Measurements from ENCODE around the gene SLC9A4. TPM values are rescaled to one million over a fixed set of nuclear protein-coding genes. Genes with fewer than 3 reads are reported as not detected.

The SLC9A4 gene
- total and polyA plus RNA-seq, 12 donors = 0.07 TPM; not detected in 11

GRCh38 chr2:102510791-102511575 lies 38.0 kb downstream of the SLC9A4 start:
- Histone ChIP-seq H3K4me1 (peaks cover 0 to 7% (median 0%) of the 10 kb centered on the region in 9 donors), H3K36me3 (no peaks in the 10 kb centered on the region), H3K4me3 (no peak overlapping the region), H3K9me3 (peaks cover 0 to 11% (median 0%) of the 10 kb centered on the region in 11 donors), H3K27ac (no peak overlapping the region), H3K27me3 (peaks cover 0 to 6% (median 0%) of the 10 kb centered on the region in 7 donors)
- intact Hi-C loops (cut with DNase I) = loop anchor here in 1 of 10 donors (10.0 kb wide), 1 partner anchor 194 kb away; no protein-coding TSS in a partner anchor
- DNase-seq = no peak
- TF ChIP-seq CTCF (IDR thresholded peaks at IDR 0.05) = no peak
- no peak for ATAC-seq
- 74 to 76% methylated on average over 2 of the region's 2 CpGs for WGBS, 2 donors

- Histone ChIP-seq H3K27me3 (peaks cover 0 to 6% (median 0%) of the 10 kb centered on the region in 7 donors), H3K4me1 (peaks cover 0 to 7% (median 0%) of the 10 kb centered on the region in 9 donors), H3K4me3 (no peak overlapping the region), H3K36me3 (no peaks in the 10 kb centered on the region), H3K27ac (no peak overlapping the region), H3K9me3 (peaks cover 0 to 11% (median 0%) of the 10 kb centered on the region in 11 donors)
- DNase-seq = no peak
- intact Hi-C loops (cut with DNase I) = loop anchor here in 1 of 10 donors (10.0 kb wide), 1 partner anchor 193 kb away; no protein-coding TSS in a partner anchor
- no peak for ATAC-seq
- TF ChIP-seq CTCF (IDR thresholded peaks at IDR 0.05) = no peak
- 84 to 86% methylated on average over 4 of the region's 4 CpGs for WGBS, 2 donors
Observed at GRCh38 chr2:102512161-102512560, 39.1 kb downstream of the SLC9A4 start.

- TF ChIP-seq CTCF (IDR thresholded peaks at IDR 0.05) = no peak
- H3K4me3 ChIP-seq = no peak overlapping the region
- peaks cover 0 to 11% (median 0%) of the 10 kb centered on the region in 11 donors for H3K9me3 ChIP-seq
- peaks cover 0 to 7% (median 0%) of the 10 kb centered on the region in 7 donors for H3K27me3 ChIP-seq
- H3K4me1 ChIP-seq = peaks cover 0 to 7% (median 0%) of the 10 kb centered on the region in 9 donors
- no peak overlapping the region for H3K27ac ChIP-seq
- no peaks in the 10 kb centered on the region for H3K36me3 ChIP-seq
- ATAC-seq (no peak), DNase-seq (no peak)
- 94 to 97% methylated on average over 11 of the region's 11 CpGs for WGBS, 2 donors
- intact Hi-C loops (cut with DNase I) = loop anchor here in 1 of 10 donors (10.0 kb wide), 1 partner anchor 191 kb away; no protein-coding TSS in a partner anchor
Observed at GRCh38 chr2:102513355-102513939, 40.4 kb downstream of the SLC9A4 start.

- no peak overlapping the region for H3K4me3 ChIP-seq
- H3K4me1 ChIP-seq = peaks cover 0 to 4% (median 0%) of the 10 kb centered on the region in 9 donors
- peaks cover 0 to 7% (median 0%) of the 10 kb centered on the region in 7 donors for H3K27me3 ChIP-seq
- no peaks in the 10 kb centered on the region for H3K36me3 ChIP-seq
- no peak for DNase-seq
- no peak for TF ChIP-seq CTCF (IDR thresholded peaks at IDR 0.05)
- H3K27ac ChIP-seq = no peak overlapping the region
- intact Hi-C loops (cut with DNase I) = loop anchor here in 1 of 10 donors (10.0 kb wide), 1 partner anchor 191 kb away; no protein-coding TSS in a partner anchor
- WGBS, 2 donors = 70 to 76% methylated on average over 7 of the region's 7 CpGs
- peaks cover 0 to 4% (median 0%) of the 10 kb centered on the region in 11 donors for H3K9me3 ChIP-seq
- no peak for ATAC-seq
Observed at GRCh38 chr2:102514061-102514785, 41.2 kb downstream of the SLC9A4 start.
